HG03159 (cell line): ENCODE data around the gene MKI67.
A peak's percentile ranks its signal among the peaks of the same experiment; 100 is the strongest.

Experiments used
- ATAC-seq: cut with Tn5 transposase; IDR thresholded peaks from one replicate; pipeline ENCODE4 v1.9.1; 2021; ENCODE audit warnings: mild to moderate bottlenecking, moderate library complexity; ENCODE audit not compliant: unreplicated experiment

Gene MKI67

DNA sequence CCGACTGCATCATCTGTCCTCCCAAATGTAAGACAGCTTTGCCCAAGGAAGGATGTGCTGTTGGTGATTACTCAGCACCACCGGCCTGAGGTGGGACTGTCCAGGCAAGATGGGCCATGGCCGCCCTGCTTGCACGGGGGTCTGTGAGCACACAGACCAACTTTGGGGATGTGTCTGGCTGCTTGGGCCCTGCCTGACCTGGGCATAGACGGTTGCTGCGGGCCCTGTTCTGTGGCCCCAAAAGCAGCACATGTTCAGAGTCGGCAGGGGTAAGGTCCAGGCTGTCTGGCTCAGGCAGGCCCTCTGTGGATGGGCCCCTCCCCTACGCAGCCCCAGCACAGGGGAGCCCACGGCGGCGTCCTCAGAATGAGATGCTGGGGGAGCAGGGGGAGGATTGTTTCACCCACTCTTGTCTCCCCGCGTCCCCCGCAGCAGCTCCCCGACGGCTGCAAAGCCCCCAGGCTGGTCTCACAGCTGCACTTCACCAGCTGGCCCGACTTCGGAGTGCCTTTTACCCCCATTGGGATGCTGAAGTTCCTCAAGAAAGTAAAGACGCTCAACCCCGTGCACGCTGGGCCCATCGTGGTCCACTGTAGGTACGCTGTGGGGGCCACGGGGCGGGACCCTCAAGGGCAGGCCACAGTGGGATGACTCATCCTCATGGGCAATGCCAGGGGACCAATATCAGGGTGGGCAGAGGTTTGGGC, 58.4 kb downstream of the MKI67 start:
- ATAC-seq = no peak

DNA sequence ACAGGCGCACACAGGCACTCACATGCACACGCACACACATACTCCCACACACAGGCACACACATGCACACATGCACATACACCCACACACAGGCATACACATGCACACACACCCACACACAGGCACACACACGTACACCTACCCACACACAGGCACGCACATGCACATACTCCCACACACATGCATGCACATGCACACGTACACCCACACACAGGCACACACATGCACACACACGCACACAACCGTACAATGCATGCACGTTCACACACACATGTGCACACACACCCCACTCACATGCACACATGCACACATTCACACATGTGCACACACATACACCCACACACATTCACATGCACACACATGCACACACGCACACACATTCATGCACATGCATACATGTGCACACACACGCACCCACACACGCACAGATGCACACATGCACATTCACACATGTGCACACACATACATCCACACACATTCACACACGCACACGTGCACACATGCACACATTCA, 59.3 kb downstream of the MKI67 start:
- ATAC-seq = no peak

DNA sequence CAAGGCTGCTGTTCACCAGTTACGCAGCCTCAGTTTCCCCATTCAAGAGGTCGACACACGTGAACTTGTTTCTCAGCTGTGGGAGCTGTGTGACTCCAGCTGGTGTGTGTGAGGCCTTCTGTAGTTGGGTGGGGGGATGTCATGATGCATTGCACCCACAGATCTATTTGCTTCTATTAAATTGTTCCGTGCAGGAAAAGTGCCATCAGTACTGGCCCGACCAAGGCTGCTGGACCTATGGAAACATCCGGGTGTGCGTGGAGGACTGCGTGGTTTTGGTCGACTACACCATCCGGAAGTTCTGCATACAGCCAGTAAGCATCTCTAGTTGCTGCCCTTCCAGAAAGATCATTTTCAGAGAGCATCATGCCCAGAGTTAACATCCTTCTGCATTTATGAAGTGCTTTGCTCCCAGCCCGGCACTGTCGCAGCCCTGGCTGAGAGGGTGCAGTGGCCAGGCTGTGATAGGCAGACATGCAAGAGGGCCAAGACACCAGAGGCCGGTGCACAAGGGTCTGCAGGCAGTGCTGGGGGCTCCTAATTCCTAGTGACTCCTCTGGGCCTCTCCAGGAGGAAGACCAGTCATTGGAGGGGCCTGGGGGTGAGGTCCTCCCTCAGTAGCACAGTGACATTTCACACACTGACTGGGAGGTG, 60.2 kb downstream of the MKI67 start:
- no peak for ATAC-seq

DNA sequence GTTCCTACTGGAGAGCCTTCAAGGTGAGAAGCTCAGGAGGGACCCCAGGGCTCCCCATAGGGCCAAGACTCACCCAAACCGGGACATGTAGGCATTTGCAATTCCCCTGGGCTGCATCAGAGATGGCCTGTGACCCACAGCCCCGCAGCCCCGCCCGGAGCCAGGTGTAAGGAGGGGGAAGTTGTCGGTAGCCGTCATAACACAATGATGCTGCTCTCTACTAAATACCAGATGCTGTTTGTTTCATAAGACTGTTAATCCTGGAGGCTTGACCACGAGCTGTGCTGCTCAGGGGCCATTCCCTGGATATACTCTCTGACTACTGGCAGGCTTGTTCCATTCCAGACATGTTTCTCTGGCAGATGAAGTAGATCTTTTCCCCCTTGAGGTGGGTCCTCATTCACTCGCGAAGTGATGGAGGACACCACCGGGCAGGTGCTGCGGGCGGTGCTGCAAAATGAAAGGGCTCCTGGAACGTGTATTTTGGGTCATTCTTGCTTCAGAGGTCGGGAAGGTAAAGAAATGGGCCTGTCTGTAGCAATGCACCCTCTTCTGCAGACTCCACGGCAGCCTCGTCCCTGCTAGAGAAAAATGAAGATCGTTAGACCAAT, 61.1 kb downstream of the MKI67 start:
- ATAC-seq = peak; percentile 50

DNA sequence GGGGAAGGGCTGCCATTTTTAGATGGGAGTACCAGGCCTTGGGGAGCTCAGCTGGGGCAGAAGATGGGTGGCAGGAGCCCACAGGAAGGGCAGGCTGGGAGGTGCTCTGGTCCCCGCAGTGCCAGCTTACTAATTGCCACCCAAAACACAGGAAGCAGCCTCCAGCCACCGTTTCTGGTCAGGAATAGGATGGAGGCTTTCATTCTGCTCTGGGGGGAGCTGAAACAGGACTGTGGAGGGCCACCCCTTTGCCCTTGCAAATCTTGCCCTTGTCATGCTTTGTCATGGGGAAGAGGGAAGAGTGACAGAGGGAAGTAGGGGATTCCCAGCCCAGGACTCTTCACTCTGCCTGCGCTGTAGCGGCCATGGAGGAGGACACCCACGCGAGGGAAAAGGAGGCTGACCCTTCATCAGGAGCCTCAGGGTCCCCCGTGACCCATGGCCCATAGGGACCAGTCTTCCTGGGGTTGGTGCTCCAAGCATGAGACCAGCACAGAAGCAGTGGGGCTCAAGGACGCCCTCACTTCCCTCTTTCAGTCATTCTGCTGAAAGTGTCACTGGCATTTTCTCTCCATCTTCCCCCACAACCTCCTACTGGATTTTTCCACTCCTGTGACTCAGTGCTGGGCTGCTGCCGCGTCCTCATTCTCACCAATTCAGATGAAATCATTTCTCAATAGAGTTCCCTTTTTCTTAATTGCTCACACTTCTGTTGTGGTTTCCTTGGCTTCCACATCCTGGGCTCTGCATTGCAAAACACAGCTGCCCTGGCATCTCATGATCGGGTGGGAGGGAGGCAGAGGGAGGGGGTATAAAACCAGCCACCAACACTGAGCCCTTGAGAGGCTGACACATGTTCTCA, 61.9 kb downstream of the MKI67 start:
- ATAC-seq = peak; percentile 50

DNA sequence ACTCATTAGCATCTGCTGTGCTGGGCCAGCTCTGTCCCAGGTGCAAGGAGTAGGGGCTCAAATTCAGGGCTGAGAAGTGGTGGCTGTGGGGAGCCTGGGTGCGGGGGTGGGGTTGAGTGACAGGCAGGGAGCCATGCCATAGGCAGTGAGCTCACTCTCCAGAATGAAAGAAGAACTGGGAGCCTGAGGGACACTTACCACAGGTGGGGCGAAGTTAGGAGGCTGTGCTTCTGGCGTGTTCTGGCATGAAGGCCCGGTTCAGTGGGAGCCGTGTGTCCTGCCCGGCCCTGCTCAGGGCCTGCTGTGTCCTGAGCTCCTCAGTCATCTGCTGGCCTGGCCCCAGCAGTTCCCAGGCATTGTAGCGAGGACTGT, 62.5 kb downstream of the MKI67 start:
- ATAC-seq = no peak

DNA sequence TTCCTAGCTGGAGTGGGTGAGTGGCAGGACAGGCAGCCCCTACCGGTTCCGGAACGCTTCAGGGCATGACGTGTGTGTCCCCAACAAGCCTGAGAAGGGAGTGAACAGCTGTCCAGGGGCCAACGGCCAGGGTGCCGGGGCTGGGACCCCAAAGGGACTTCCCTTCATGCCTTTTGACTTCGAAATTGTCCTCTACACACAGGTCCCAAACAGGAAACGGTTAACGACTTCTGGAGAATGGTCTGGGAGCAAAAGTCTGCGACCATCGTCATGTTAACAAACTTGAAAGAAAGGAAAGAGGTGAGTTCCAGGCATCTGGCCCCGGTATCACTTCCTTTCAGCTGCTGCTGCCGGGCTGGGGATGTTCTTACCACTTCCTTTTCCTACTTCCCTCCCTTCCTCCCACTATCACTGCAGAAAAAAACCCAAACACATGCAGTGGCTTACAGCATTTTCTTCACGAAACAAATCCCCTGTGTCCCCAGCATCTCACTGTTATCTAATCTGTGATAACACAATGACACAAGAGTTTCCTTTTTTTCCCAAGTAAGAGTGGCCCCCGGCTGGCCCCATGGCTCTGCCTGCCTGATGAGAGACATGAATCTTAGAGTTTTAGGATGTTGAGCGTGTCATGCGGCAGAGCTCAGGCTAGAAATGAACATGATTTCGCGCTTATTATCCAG, 63.2 kb downstream of the MKI67 start:
- ATAC-seq = peak; percentile 40

DNA sequence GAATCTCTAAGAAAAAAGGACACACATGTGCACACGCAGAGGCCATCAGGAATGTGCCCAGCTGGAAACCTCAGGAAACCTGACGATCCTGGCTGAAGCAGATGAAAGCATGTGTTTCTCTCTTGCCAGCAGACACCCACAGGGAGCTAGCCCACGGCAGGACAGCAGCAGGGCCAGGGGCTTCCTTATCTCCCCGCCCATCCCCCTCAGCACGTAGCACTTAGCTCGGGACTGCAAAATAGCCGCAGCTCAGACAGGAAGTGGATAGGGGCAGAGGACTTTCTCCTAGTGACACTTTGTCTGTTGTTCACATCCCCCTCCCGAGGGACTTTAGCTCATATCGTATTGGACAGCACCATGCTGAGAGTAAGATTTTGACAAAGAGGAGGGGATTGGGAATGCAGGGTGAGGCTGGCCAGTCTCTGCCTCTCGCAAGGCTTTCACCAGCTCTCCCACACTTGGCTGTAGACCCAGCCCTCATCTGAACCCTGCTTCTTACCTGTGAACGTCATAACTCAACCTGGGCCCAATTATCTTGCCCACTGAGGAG, 63.8 kb downstream of the MKI67 start:
- peak; percentile 14 for ATAC-seq

DNA sequence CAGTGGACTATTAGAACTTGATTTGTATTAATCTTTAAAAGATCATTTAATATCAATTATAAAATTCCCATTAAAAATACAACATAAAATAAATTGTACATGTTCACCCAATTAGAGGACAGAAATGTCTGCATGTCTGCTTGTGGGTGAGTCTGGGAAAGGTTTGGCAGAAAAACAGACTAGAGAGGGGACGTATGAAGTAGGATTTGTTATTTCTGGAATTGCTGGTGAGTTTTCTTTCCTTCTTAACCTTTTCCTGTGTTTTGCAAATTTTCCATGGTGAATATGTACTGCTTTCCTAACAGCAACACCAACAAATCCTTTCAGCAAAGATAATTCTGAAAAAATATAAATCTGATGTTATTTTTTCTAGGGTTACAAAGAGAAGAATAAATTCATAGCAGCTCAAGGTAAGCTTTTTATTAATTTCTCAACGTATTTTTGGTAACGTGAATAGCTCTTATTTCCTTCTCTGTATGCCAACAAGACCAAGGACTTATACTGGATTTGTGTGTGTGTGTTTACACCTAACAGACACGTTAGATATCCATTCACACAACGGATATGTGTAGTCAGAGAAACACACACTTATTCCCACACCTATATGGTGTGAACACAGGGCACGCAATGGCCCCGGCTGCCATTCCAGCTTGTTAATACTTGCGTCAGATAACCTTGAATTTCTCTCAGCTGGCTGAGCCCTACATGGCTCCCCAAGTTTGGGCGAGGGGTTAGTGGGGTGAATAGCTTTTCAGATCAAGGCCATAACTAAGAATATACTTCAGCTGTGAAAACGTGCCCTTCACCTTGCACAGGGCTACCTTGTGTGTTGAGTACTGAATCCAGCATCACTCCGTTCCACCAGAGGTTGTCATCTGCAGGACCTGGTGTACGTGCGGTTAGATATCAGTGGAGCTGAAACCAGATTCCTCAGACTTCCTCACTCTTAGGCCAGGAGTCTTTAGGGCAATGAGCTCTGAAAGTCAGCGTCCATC, 64.6 kb downstream of the MKI67 start:
- no peak for ATAC-seq

DNA sequence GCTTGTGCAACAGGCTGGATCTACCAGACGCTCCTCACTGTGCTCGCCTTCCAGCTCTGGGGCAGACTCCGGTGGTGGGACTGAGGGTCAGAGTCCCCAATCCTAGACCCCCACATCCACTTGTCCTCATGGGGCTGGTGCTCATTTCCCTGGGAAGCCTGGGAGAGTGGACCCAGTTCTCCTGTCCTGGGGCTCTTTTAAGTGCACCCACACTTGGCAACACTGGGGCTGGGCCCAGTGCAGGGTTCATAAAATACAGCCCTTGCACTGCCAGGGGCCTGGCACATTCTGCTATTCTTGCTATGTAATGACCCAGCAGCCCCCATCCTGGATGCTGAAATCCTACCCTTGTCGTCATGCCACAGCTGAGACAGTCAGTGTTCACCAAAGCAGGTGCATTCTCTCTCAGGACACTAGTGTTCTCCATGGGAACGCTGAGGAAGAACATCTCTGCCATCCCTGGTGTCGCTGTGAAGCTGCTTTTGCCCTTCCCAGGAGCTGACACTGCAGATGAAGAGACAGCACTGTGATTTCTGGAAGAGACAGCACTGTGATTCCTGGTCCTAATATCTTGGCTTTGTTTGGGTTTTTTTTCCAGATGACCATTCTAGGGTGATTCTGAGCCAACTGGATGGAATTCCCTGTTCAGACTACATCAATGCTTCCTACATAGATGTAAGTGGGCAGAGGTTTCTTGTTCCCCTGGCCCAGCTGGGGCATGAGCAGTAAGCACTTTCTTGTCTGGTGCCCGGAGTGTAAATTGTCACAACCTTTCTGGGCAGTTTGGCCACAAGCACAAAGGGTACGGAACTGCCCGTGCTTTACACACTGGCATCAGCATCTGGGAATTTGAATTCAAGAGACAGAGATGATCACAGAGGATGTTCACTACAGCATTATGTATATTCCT, 65.6 kb downstream of the MKI67 start:
- ATAC-seq = no peak

DNA sequence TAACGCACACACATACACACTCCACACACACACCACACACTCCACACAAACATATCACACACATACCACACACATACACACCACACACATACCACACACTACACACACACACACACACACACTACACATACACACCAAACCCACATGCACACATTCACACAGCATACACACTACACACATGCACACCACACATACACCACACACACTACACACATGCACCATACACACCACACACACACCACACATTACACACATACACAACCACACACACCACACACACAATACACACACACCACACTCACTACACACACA, 66.3 kb downstream of the MKI67 start:
- ATAC-seq = no peak

DNA sequence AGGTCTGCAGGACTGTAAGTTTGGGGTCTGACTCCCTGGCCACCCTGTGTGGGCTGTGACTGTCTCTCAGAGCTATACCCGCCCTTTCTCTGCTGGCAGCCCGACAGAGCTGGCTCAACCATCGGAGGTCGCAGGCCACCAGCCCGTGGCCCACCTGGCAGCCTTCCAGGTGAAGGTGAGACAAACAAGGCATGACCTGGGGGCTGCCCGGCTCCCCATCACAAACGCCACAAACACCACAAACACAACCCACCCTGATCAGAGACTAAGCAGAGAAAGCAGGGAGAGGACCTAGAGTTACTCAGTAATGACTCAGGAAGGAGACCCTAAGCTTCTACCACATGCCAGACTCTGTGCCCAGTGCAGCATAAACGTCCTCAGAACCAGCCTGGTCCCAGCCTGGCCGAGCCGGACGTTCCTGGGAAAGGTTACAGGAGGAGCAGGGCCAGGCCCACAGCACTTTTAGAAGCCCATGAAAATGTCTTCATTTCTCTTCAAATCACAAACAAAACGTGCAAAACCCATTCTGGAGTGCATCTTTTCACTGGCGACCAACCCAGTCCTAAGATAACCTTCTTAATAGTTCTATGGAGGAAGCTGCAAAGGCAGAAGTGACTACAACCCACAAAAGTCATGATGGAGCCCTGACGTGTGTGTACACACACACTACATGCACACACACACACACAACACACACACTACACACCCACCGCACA, 66.8 kb downstream of the MKI67 start:
- no peak for ATAC-seq

DNA sequence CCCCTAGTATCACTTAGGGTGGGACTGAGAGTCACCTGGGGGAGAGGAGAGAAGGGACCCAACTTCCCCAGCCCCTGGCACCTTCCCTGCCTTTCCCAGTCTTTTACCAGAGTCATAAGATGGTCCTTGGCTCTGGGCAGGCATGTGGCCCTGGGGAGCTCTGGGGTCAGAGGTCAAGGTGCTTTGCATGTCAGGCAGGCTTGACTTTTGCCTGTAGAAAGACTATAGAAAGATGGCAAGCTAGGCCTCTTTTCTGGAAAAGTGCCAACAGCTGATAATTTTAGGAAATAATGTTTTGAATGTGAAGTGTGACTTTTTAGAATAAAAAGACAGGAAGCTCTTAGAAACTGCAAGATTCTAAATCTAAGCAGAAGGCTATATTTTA, 67.5 kb downstream of the MKI67 start:
- ATAC-seq = no peak

DNA sequence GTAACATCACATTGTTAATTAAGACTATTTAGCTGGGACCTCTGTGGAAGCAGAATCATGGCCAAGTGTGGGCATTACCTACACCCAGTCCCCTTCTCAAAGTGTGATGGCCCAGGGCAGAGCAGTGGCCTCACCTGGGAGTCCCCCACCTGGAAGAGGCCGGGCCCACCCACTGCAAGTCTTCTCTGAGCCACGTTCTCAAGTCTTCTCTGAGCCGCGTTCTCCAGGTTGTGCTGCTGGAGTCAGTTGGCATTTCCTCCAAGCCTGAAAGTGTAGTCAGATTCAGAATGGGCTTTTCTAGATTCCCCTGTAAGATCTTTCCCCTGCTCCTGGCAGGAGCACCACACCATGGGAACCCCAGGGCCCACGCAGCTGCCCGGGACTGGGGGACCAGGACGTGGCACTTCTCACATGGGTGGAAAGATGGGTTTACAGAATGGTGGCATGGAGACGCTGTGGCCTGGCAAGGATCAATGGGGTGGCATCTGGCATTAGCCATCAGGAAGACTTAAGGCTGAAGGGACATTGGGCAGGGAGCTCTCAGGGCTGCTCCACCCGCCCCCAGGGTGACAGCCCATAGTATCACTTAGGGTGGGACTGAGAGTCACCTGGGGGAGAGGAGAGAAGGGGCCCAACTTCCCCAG, 68.0 kb downstream of the MKI67 start:
- no peak for ATAC-seq

DNA sequence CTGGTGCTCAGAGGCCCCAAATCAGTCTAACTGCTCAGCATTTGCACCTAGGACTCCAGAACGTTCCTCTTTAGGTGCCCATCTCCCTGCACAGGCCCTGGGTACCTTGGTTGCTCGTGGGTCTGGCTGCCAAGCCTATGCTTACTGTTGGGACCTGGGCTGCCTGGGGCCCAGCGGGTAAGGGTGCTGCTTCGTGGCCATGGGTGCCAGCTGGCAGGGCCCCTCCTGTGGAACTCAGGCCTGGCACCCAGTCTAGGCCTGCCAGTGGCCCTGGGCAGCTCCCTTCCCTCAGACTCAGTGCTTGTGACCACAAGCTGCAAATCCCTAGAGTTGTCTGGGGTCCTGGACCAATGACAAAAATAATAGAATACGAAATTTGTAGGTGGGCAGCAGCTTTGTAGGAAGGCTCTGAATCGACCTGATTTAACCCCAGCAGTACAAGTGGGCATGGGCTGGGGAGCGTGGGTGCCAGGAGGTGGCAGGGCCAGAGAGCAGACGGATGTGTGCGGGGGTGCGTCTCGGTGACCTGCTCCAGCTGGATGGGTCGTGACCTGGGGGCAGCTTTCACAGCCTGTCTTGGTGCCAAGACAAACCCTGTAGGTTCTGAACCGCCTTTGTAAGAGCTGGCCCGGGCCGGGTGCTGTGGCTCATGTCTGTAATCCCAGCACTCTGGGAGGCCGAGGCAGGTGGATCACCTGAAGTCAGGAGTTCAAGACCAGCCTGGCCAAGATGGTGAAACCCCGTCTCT, 69.7 kb downstream of the MKI67 start:
- ATAC-seq = no peak

DNA sequence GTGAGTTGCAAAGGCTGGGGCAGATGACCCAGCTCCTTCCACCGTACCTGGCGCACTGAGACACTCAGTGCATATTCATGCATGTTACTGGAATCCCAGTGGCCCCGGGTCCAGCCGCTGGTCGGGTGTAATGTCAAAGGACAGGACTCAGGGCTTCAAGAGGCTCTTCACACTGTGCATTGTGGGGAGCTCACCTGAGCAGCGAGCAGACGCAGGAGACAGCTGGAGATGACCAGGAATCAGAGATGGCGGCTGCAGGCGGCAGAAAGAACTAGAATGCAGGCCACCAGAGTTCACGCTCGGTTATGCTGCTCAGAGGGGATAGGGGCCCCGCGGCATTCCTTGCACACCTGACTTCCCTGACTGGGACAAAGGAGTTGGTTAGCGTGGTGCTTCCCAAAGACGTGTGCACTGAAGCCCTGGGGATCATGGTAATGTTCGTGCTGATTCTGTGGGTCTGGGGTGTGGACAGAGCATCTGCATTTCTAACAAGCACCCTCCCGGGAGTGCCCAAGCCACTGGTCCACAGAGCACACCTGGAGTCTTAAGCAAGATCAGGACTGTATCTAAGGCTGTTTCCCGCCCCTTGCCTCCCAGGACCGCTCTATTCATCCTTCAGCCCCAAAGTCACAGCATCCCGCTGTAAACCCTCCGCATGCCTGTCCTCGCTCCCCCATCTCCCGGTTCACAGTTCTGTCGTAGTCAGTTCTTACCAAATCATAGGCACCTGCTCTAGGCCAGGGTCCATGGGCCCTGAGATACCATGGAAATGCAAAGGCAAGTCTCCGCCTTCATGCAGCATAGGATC, 71.0 kb downstream of the MKI67 start:
- no peak for ATAC-seq
